ENCODE results near the gene FNDC5. TPM values are rescaled to one million over a fixed set of nuclear protein-coding genes. Genes with fewer than 3 reads are reported as not detected.

The FNDC5 gene
- total and polyA plus RNA-seq, 2 experiments from 2014 or later, result 1.0 to 1.7 TPM

DNA sequence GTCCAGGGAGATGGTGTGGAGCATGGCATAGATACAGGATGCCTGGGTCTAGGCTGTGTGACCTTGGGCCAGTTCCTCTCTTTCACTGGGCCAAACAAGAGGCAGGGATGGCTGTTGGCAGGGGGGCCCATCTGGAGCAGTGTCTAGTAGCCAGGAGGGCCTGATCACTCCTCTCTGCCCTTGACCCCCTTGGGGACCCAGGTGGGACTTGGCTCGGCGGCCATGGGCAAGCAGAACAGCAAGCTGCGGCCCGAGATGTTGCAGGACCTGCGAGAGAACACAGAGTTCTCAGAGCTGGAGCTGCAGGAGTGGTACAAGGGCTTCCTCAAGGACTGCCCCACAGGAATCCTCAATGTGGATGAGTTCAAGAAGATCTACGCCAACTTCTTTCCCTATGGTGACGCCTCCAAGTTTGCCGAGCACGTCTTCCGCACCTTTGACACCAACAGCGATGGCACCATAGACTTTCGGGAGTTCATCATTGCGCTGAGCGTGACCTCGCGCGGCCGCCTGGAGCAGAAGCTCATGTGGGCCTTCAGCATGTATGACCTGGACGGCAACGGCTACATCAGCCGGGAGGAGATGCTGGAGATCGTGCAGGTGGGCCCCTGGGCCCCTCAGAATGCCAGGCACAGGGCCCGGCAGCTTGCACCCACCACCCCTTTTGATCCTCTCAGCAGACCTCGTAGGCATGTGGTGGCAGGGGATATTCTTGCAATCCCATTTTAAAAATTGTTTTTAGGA, 18.1 kb upstream of the FNDC5 start:
- H3K4me1 Mint-ChIP-seq, result peaks cover 18% of the 10 kb centered on the region
- no peak for ATAC-seq
- peaks cover 45% of the 10 kb centered on the region for H3K27me3 Mint-ChIP-seq (ENCODE audit: insufficient read depth, low read depth, poor library complexity)
- no peak for DNase-seq (ENCODE audit: low spot score)
- H3K4me3 Mint-ChIP-seq, result no peak overlapping the region
- no peak overlapping the region for H3K4me3 ChIP-seq
- H3K9me3 Mint-ChIP-seq, result peaks cover 5% of the 10 kb centered on the region; the same call in 2 of the 3 replicates
- no peak overlapping the region for H3K27ac ChIP-seq (ENCODE audit: low read depth)
- no peaks in the 10 kb centered on the region for H3K36me3 ChIP-seq (ENCODE audit: insufficient read depth)
- peaks cover 6% of the 10 kb centered on the region for H4K20me1 ChIP-seq (replicated peaks; ENCODE audit: insufficient read depth)
- no peaks in the 10 kb centered on the region for H3K9me2 ChIP-seq (ENCODE audit: insufficient read depth)
- H3F3A ChIP-seq (replicated peaks; ENCODE audit: low read depth), result peaks cover 7% of the 10 kb centered on the region; the same call in 1 of the 2 replicates
- no peak overlapping the region for H3K27ac Mint-ChIP-seq
- peaks cover 8% of the 10 kb centered on the region; the same call in 1 of the 3 replicates for H3K36me3 Mint-ChIP-seq (ENCODE audit: low read depth)
- peaks cover 11% of the 10 kb centered on the region for H3K4me1 ChIP-seq (ENCODE audit: insufficient read depth)
- H3K79me2 ChIP-seq (replicated peaks; ENCODE audit: insufficient read depth), result no peaks in the 10 kb centered on the region
- H3K4me2 ChIP-seq, result no peak overlapping the region
- H3K27me3 ChIP-seq (ENCODE audit: insufficient read depth), result peaks cover 64% of the 10 kb centered on the region
- no peak for TF ChIP-seq EZH2phosphoT487 (IDR thresholded peaks at IDR 0.05; ENCODE audit: unreplicated experiment)
- no peak for TF ChIP-seq ZNF462 (CRISPR knock-in tag; IDR thresholded peaks at IDR 0.05)
- no peak for TF ChIP-seq ZNF331 (CRISPR knock-in tag; IDR thresholded peaks at IDR 0.05; ENCODE audit: low read depth)
- no peak for TF ChIP-seq EZH2 (IDR thresholded peaks at IDR 0.05; ENCODE audit: low read depth, unreplicated experiment)
- TF ChIP-seq JUNB (IDR thresholded peaks at IDR 0.05; ENCODE audit: unreplicated experiment), result no peak
- no peak for TF ChIP-seq ZNF114 (CRISPR knock-in tag; IDR thresholded peaks at IDR 0.05)
- TF ChIP-seq CREB1 (CRISPR knock-in tag; IDR thresholded peaks at IDR 0.05; ENCODE audit: low read depth), result no peak
- TF ChIP-seq, protein P1, sequence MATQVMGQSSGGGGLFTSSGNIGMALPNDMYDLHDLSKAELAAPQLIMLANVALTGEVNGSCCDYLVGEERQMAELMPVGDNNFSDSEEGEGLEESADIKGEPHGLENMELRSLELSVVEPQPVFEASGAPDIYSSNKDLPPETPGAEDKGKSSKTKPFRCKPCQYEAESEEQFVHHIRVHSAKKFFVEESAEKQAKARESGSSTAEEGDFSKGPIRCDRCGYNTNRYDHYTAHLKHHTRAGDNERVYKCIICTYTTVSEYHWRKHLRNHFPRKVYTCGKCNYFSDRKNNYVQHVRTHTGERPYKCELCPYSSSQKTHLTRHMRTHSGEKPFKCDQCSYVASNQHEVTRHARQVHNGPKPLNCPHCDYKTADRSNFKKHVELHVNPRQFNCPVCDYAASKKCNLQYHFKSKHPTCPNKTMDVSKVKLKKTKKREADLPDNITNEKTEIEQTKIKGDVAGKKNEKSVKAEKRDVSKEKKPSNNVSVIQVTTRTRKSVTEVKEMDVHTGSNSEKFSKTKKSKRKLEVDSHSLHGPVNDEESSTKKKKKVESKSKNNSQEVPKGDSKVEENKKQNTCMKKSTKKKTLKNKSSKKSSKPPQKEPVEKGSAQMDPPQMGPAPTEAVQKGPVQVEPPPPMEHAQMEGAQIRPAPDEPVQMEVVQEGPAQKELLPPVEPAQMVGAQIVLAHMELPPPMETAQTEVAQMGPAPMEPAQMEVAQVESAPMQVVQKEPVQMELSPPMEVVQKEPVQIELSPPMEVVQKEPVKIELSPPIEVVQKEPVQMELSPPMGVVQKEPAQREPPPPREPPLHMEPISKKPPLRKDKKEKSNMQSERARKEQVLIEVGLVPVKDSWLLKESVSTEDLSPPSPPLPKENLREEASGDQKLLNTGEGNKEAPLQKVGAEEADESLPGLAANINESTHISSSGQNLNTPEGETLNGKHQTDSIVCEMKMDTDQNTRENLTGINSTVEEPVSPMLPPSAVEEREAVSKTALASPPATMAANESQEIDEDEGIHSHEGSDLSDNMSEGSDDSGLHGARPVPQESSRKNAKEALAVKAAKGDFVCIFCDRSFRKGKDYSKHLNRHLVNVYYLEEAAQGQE (IDR thresholded peaks at IDR 0.05; ENCODE audit: unreplicated experiment), result no peak
- TF ChIP-seq STAT1 (IDR thresholded peaks at IDR 0.05; ENCODE audit: unreplicated experiment), result no peak
- TF ChIP-seq POLR2AphosphoS5 (IDR thresholded peaks at IDR 0.05; ENCODE audit: low read depth), result no peak
- no peak for TF ChIP-seq NANOG (IDR thresholded peaks at IDR 0.05; ENCODE audit: borderline replicate concordance)
- TF ChIP-seq, protein P2, sequence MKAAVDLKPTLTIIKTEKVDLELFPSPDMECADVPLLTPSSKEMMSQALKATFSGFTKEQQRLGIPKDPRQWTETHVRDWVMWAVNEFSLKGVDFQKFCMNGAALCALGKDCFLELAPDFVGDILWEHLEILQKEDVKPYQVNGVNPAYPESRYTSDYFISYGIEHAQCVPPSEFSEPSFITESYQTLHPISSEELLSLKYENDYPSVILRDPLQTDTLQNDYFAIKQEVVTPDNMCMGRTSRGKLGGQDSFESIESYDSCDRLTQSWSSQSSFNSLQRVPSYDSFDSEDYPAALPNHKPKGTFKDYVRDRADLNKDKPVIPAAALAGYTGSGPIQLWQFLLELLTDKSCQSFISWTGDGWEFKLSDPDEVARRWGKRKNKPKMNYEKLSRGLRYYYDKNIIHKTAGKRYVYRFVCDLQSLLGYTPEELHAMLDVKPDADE (IDR thresholded peaks at IDR 0.05), result no peak
- TF ChIP-seq, protein P3, sequence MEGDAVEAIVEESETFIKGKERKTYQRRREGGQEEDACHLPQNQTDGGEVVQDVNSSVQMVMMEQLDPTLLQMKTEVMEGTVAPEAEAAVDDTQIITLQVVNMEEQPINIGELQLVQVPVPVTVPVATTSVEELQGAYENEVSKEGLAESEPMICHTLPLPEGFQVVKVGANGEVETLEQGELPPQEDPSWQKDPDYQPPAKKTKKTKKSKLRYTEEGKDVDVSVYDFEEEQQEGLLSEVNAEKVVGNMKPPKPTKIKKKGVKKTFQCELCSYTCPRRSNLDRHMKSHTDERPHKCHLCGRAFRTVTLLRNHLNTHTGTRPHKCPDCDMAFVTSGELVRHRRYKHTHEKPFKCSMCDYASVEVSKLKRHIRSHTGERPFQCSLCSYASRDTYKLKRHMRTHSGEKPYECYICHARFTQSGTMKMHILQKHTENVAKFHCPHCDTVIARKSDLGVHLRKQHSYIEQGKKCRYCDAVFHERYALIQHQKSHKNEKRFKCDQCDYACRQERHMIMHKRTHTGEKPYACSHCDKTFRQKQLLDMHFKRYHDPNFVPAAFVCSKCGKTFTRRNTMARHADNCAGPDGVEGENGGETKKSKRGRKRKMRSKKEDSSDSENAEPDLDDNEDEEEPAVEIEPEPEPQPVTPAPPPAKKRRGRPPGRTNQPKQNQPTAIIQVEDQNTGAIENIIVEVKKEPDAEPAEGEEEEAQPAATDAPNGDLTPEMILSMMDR (conservative IDR thresholded peaks at IDR 0.05; ENCODE audit: low read depth in 2 of 2), result no peak
- H2AFZ ChIP-seq, result no peak overlapping the region

All from GM23338 (cell line).